CD4-positive, alpha-beta T cell (primary cell): ENCODE results near the gene NR1D2. TPM values are rescaled to one million over a fixed set of nuclear protein-coding genes. Genes with fewer than 3 reads are reported as not detected.

Experiments used
- ATAC-seq: fragments of 200-7000 bp; cut with Tn5 transposase; one replicate; pipeline ENCODE4 v1.10.0; 2022; ENCODE audit warnings: mild to moderate bottlenecking; ENCODE audit not compliant: poor library complexity
- CTCF ChIA-PET: fragments of 350-600 bp; sonication (Branson Sonifier 250); formaldehyde crosslinking; loops from one replicate; lab custom pipeline; 2021; ENCODE audit warnings: antibody characterized with exemption, inconsistent platforms; lab: Charles Lee
- POLR2A ChIA-PET: fragments of 350-600 bp; sonication (Branson Sonifier 250); formaldehyde crosslinking; loops from one replicate; lab custom pipeline; 2021; ENCODE audit warnings: antibody characterized with exemption, inconsistent platforms; lab: Charles Lee
- DNase-seq, 14 experiments: peaks; one replicate each; pipeline ENCODE4 v3.0.0-alpha.2; 2013 to 2020; ENCODE audit warnings: mixed read lengths in 2 of 14
- H3K27ac ChIP-seq, 2 donors: one replicate each; pipeline versions ENCODE4 v1.5.1 to v1.7.0; 2013; ENCODE audit warnings: low read length in 2 of 2, low read depth in 1 of 2, mild to moderate bottlenecking in 1 of 2
- H3K27me3 ChIP-seq, 2 experiments: 1 replicate in 1 of 2; 2 replicates in 1 of 2; pipeline versions ENCODE4 v1.6.1 to v1.7.0; 2013; ENCODE audit warnings: low read length in 2 of 2, control low read depth in 1 of 2, mild to moderate bottlenecking in 1 of 2, moderate library complexity in 1 of 2; ENCODE audit not compliant: insufficient read depth in 2 of 2, control insufficient read depth in 1 of 2
- H3K36me3 ChIP-seq: one replicate; pipeline ENCODE4 v1.6.1; 2013; ENCODE audit warnings: low read length, control low read depth; ENCODE audit not compliant: insufficient read depth
- H3K4me1 ChIP-seq: one replicate; pipeline ENCODE4 v1.6.1; 2013; ENCODE audit warnings: low read length, control low read depth; ENCODE audit not compliant: insufficient read depth
- H3K4me3 ChIP-seq: one replicate; pipeline ENCODE4 v1.5.1; 2013; ENCODE audit warnings: mild to moderate bottlenecking, low read length, moderate library complexity
- H3K9me3 ChIP-seq, 2 experiments: 1 replicate in 1 of 2; 2 replicates in 1 of 2; pipeline versions ENCODE4 v1.6.1 to v1.7.0; 2013; ENCODE audit warnings: low read length in 2 of 2, mild to moderate bottlenecking in 2 of 2, control low read depth in 1 of 2, moderate library complexity in 1 of 2; ENCODE audit not compliant: control insufficient read depth in 1 of 2, insufficient read depth in 1 of 2
- H3K27ac Mint-ChIP-seq: one replicate; pipeline ENCODE4 v1.8.0; 2020; ENCODE audit warnings: mixed read lengths
- H3K27me3 Mint-ChIP-seq: one replicate; pipeline ENCODE4 v1.8.0; 2021; ENCODE audit warnings: mixed read lengths
- H3K36me3 Mint-ChIP-seq: one replicate; pipeline ENCODE4 v1.8.0; 2021; ENCODE audit warnings: low read depth, mixed read lengths
- H3K4me1 Mint-ChIP-seq: one replicate; pipeline ENCODE4 v1.8.0; 2021; ENCODE audit warnings: low read depth, mixed read lengths
- H3K4me3 Mint-ChIP-seq: one replicate; pipeline ENCODE4 v1.8.0; 2020; ENCODE audit warnings: mild to moderate bottlenecking, mixed read lengths
- H3K9me3 Mint-ChIP-seq: one replicate; pipeline ENCODE4 v1.8.0; 2020; ENCODE audit warnings: mixed read lengths
- intact Hi-C, 2 experiments: fragments of 100-400 bp; cut with DNase I in 1 of 2; cut with micrococcal nuclease in 1 of 2; formaldehyde crosslinking; loops; one replicate each; pipeline versions ENCODE4 v1.15.1 to v1.9.0; 2023 to 2025; cut with DNase I, micrococcal nuclease
- total RNA-seq, 174 experiments: library from RNA in 2 of 174; stranded (reverse) in 2 of 174; gene quantifications; one replicate each; pipeline ENCODE4 v1.2.3 and lab custom pipeline; 2021 to 2026
- TF ChIP-seq, protein P1 (sequence below): fragments of 200-600 bp; IDR thresholded peaks from one replicate; pipeline ENCODE4 v1.8.0; 2022; ENCODE audit warnings: antibody characterized with exemption, mild to moderate bottlenecking

The NR1D2 gene
- total RNA-seq, 2 experiments from 2014 or later: 111 to 113 TPM

DNA sequence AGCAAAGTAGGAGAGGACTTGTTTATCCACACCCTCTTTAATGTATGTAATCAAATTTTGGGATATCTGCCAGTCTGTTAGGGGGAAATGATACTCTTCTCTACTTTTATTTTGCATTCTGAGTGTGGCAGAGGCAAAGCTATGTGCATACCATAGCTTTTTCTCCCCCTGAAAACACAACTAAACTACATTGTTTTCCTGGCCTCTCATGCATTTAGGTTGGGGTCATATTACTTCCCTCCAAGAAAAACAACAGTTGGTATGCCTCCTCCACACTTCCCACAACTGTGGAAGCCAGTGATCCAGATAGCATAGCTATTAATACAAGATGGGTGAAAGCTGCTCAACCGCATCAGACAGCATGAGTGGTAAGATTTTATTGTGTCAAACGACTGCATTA, 21.3 kb upstream of the NR1D2 start:
- Histone ChIP-seq H3K4me3 (no peak overlapping the region), H3K9me3 (no peaks in the 10 kb centered on the region), H3K36me3 (peaks cover 29% of the 10 kb centered on the region), H3K27me3 (no peaks in the 10 kb centered on the region), H3K4me1 (peaks cover 5% of the 10 kb centered on the region), H3K27ac (no peak overlapping the region)
- ATAC-seq (no peak), DNase-seq (no peak)
- Mint-ChIP-seq H3K4me3 (no peak overlapping the region), H3K36me3 (peaks cover 34% of the 10 kb centered on the region), H3K27me3 (no peaks in the 10 kb centered on the region), H3K4me1 (peaks cover 25% of the 10 kb centered on the region), H3K27ac (no peak overlapping the region), H3K9me3 (no peaks in the 10 kb centered on the region)
- CTCF ChIA-PET: no interaction called here
- TF ChIP-seq, protein P1, sequence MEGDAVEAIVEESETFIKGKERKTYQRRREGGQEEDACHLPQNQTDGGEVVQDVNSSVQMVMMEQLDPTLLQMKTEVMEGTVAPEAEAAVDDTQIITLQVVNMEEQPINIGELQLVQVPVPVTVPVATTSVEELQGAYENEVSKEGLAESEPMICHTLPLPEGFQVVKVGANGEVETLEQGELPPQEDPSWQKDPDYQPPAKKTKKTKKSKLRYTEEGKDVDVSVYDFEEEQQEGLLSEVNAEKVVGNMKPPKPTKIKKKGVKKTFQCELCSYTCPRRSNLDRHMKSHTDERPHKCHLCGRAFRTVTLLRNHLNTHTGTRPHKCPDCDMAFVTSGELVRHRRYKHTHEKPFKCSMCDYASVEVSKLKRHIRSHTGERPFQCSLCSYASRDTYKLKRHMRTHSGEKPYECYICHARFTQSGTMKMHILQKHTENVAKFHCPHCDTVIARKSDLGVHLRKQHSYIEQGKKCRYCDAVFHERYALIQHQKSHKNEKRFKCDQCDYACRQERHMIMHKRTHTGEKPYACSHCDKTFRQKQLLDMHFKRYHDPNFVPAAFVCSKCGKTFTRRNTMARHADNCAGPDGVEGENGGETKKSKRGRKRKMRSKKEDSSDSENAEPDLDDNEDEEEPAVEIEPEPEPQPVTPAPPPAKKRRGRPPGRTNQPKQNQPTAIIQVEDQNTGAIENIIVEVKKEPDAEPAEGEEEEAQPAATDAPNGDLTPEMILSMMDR: no peak
- intact Hi-C loops: no loop called here
- POLR2A ChIA-PET: interaction anchor here (0.8 to 1.3 kb wide), 2 partner anchors 21 to 23 kb away, joined by 3 to 4 read pairs; no protein-coding TSS in a partner anchor

DNA sequence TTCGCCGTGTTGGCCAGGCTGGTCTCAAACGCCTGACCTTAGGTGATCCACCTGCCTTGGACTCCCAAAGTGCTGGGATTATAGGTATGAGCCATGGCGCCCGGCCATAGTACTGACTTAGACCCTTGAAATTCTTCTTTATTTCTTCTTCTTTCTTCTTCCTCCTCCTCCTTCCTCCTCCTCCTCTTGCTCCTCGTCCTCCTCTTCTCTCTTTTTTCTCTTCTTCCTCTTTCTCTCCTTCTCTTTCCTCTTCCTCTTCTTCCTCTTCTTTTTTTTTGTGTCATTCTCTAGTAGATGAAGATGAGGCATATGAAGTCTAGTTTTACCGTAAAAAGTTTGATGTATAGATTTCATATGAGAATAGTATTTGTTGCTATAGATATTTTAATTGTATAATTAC, 18.8 kb upstream of the NR1D2 start:
- ChIA-PET CTCF (no interaction called here), POLR2A (interaction anchor here (1.6 to 2.6 kb wide), 2 partner anchors 9 kb away, joined by 11 to 16 read pairs; partner anchors contain the start of genes NKIRAS1 and RPL15)
- Histone ChIP-seq H3K4me1 (no peaks in the 10 kb centered on the region), H3K9me3 (no peaks in the 10 kb centered on the region), H3K27ac (no peak overlapping the region), H3K27me3 (no peaks in the 10 kb centered on the region), H3K36me3 (peaks cover 6% of the 10 kb centered on the region), H3K4me3 (no peak overlapping the region)
- Mint-ChIP-seq H3K36me3 (peaks cover 9% of the 10 kb centered on the region), H3K27ac (no peak overlapping the region), H3K4me3 (no peak overlapping the region), H3K27me3 (no peaks in the 10 kb centered on the region), H3K4me1 (peaks cover 2% of the 10 kb centered on the region), H3K9me3 (no peaks in the 10 kb centered on the region)
- no peak for DNase-seq
- ATAC-seq: no peak
- TF ChIP-seq, protein P1: no peak
- intact Hi-C loops: no loop called here

DNA sequence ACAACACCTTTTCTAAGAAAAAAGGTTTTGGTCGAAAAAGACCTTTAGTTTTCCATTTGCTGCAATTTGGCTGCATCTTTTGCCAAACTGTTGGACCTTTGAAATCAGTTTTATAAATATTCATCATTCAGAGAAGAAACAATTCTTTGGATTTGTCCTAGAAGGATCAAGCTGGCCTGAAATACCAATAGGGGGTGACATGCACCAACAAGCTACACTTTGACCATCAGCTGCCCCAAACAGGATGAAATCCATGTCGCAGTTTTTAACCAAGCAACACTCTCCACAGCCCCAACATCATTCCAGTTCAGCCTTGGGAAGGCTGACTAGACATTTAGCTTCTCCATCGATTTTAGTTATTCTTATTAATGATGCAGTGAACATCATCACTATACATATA, 18.4 kb upstream of the NR1D2 start:
- ATAC-seq: no peak
- TF ChIP-seq, protein P1: no peak
- Histone ChIP-seq H3K4me1 (no peaks in the 10 kb centered on the region), H3K27ac (no peak overlapping the region), H3K9me3 (no peaks in the 10 kb centered on the region), H3K4me3 (no peak overlapping the region), H3K36me3 (peaks cover 5% of the 10 kb centered on the region), H3K27me3 (no peaks in the 10 kb centered on the region)
- ChIA-PET POLR2A (interaction anchor here (2.6 kb wide), 1 partner anchor 10 kb away, joined by 16 read pairs; the partner anchor contains the start of genes NKIRAS1 and RPL15), CTCF (no interaction called here)
- intact Hi-C loops: no loop called here
- Mint-ChIP-seq H3K9me3 (no peaks in the 10 kb centered on the region), H3K4me3 (no peak overlapping the region), H3K27ac (no peak overlapping the region), H3K4me1 (no peaks in the 10 kb centered on the region), H3K36me3 (peaks cover 7% of the 10 kb centered on the region), H3K27me3 (no peaks in the 10 kb centered on the region)
- no peak for DNase-seq
